Mesothelial cell of epicardium (in vitro differentiated cells): ENCODE measurements around the gene ITLN2. TPM values are rescaled to one million over a fixed set of nuclear protein-coding genes. Genes with fewer than 3 reads are reported as not detected.
"Not testable (repeated sequence)": the region's sequence is repeated elsewhere in the genome, so short reads cannot be mapped to it uniquely, and the experiment has no call there.

ENCODE experiments used
- DNase-seq, 2 experiments: peaks; one replicate each; pipeline ENCODE4 v3.0.0; 2021; ENCODE audit warnings: low spot score in 2 of 2; ENCODE audit not compliant: unreplicated experiment in 2 of 2
- H3K27ac Mint-ChIP-seq: 2 replicates; pipeline ENCODE4 v1.8.0; 2021; ENCODE audit warnings: mixed read lengths
- H3K27me3 Mint-ChIP-seq: 2 replicates; pipeline ENCODE4 v1.8.0; 2021; ENCODE audit warnings: low read depth, mixed read lengths
- H3K36me3 Mint-ChIP-seq: 2 replicates; pipeline ENCODE4 v1.8.0; 2021; ENCODE audit warnings: mixed read lengths
- H3K4me1 Mint-ChIP-seq: 2 replicates; pipeline ENCODE4 v1.8.0; 2021; ENCODE audit warnings: mixed read lengths
- H3K4me3 Mint-ChIP-seq: 2 replicates; pipeline ENCODE4 v1.8.0; 2021; ENCODE audit warnings: mild to moderate bottlenecking, moderate library complexity, mixed read lengths
- H3K9me3 Mint-ChIP-seq: 2 replicates; pipeline ENCODE4 v1.8.0; 2021; ENCODE audit warnings: mixed read lengths
- CTCF ChIP-seq: fragments of 200-600 bp; sonication (generic); IDR thresholded peaks from one replicate; pipeline ENCODE4 v1.5.0; 2021; ENCODE audit warnings: antibody characterized with exemption; ENCODE audit not compliant: unreplicated experiment
- total RNA-seq: library from RNA; stranded (reverse); gene quantifications from 3 replicates; pipeline ENCODE4 v1.2.1, GENCODE V29; 2021

ITLN2 gene
- total RNA-seq, 1 donor from 2014 or later, result 0.72 TPM

GRCh38 chr1:160905617-160905989, 49.0 kb downstream of the ITLN2 start:
- peaks cover 9% of the 10 kb centered on the region for H3K4me1 Mint-ChIP-seq
- no peak overlapping the region for H3K27ac Mint-ChIP-seq
- DNase-seq, result no peak
- no peaks in the 10 kb centered on the region for H3K9me3 Mint-ChIP-seq
- H3K36me3 Mint-ChIP-seq, result no peaks in the 10 kb centered on the region
- no peak overlapping the region for H3K4me3 Mint-ChIP-seq
- peaks cover 7% of the 10 kb centered on the region for H3K27me3 Mint-ChIP-seq
- TF ChIP-seq CTCF, result no peak

GRCh38 chr1:160904783-160905616, 49.6 kb downstream of the ITLN2 start:
- Mint-ChIP-seq H3K9me3 (peaks cover 4% of the 10 kb centered on the region), H3K27me3 (peaks cover 7% of the 10 kb centered on the region), H3K36me3 (no peaks in the 10 kb centered on the region), H3K4me1 (peaks cover 9% of the 10 kb centered on the region), H3K27ac (no peak overlapping the region), H3K4me3 (no peak overlapping the region)
- no peak for TF ChIP-seq CTCF
- DNase-seq, result no peak

GRCh38 chr1:160902251-160902650, 52.4 kb downstream of the ITLN2 start:
- H3K4me3 Mint-ChIP-seq, DNase-seq, H3K27ac Mint-ChIP-seq, H3K36me3 Mint-ChIP-seq, H3K4me1 Mint-ChIP-seq: not testable (repeated sequence)
- Mint-ChIP-seq H3K27me3 (peaks cover 25% of the 10 kb centered on the region), H3K9me3 (peaks cover 16% of the 10 kb centered on the region)

GRCh38 chr1:160901768-160902167, 52.8 kb downstream of the ITLN2 start:
- Mint-ChIP-seq H3K27ac (no peak overlapping the region), H3K9me3 (peaks cover 16% of the 10 kb centered on the region), H3K4me3 (no peak overlapping the region), H3K27me3 (peaks cover 29% of the 10 kb centered on the region), H3K36me3 (no peaks in the 10 kb centered on the region), H3K4me1 (peaks cover 4% of the 10 kb centered on the region)
- no peak for TF ChIP-seq CTCF
- no peak for DNase-seq

GRCh38 chr1:160900683-160901082, 53.9 kb downstream of the ITLN2 start:
- Mint-ChIP-seq H3K9me3 (peaks cover 16% of the 10 kb centered on the region), H3K27me3 (peaks cover 36% of the 10 kb centered on the region)
- DNase-seq, H3K36me3 Mint-ChIP-seq, H3K27ac Mint-ChIP-seq, H3K4me1 Mint-ChIP-seq, H3K4me3 Mint-ChIP-seq: not testable (repeated sequence)

Other genes with a start within 250 kb of the ITLN2 start
- gene CD48, start 243.0 kb downstream of the ITLN2 start, total RNA-seq, result 0.31 to 0.57 TPM (median 0.56 TPM) in 3 replicates
- gene SLAMF7, start 215.6 kb downstream of the ITLN2 start, total RNA-seq, result not detected in 3 replicates
- gene LY9, start 158.6 kb downstream of the ITLN2 start, total RNA-seq, result not detected in 3 replicates
- gene CD244, start 91.9 kb downstream of the ITLN2 start, total RNA-seq, result not detected in 3 replicates
- gene ITLN1, start 69.6 kb downstream of the ITLN2 start, total RNA-seq, result 0.63 to 0.73 TPM in 2 of 3 replicates, not detected in the other
- 114 to 132 TPM (median 122 TPM) in 3 replicates for gene F11R, start 66.3 kb upstream of the ITLN2 start, total RNA-seq
- gene TSTD1, start 84.2 kb upstream of the ITLN2 start, total RNA-seq, result 53.2 to 60.3 TPM (median 53.7 TPM) in 3 replicates
- gene USF1, start 91.2 kb upstream of the ITLN2 start, total RNA-seq, result 66.4 to 68.0 TPM (median 66.6 TPM) in 3 replicates
- gene ARHGAP30, start 115.1 kb upstream of the ITLN2 start, total RNA-seq, result 1.4 to 1.9 TPM (median 1.6 TPM) in 3 replicates
- gene NECTIN4, start 134.7 kb upstream of the ITLN2 start, total RNA-seq, result 29.9 to 31.5 TPM (median 30.6 TPM) in 3 replicates
- gene KLHDC9, start 143.6 kb upstream of the ITLN2 start, total RNA-seq, result 4.2 to 5.4 TPM (median 5.4 TPM) in 3 replicates
- gene PFDN2, start 163.2 kb upstream of the ITLN2 start, total RNA-seq, result 49.7 to 53.2 TPM (median 50.8 TPM) in 3 replicates
- gene NIT1, start 163.3 kb upstream of the ITLN2 start, total RNA-seq, result 35.3 to 37.7 TPM (median 35.9 TPM) in 3 replicates
- 43.7 to 45.0 TPM (median 44.4 TPM) in 3 replicates for gene DEDD, start 177.9 kb upstream of the ITLN2 start, total RNA-seq
- 86.2 to 90.2 TPM (median 88.7 TPM) in 3 replicates for gene UFC1, start 199.2 kb upstream of the ITLN2 start, total RNA-seq
- 42.6 to 48.4 TPM (median 47.4 TPM) in 3 replicates for gene USP21, start 204.7 kb upstream of the ITLN2 start, total RNA-seq
- 48.9 to 49.7 TPM (median 49.0 TPM) in 3 replicates for gene PPOX, start 211.6 kb upstream of the ITLN2 start, total RNA-seq
- 38.0 to 43.0 TPM (median 40.5 TPM) in 3 replicates for gene B4GALT3, start 222.7 kb upstream of the ITLN2 start, total RNA-seq
- 6.8 to 9.9 TPM (median 9.2 TPM) in 3 replicates for gene ADAMTS4, start 244.2 kb upstream of the ITLN2 start, total RNA-seq
- gene NDUFS2, start 247.6 kb upstream of the ITLN2 start, total RNA-seq, result 70.1 to 72.0 TPM (median 70.8 TPM) in 3 replicates